ENCODE data around the gene BDKRB1. TPM values are rescaled to one million over a fixed set of nuclear protein-coding genes. Genes with fewer than 3 reads are reported as not detected.

Gene BDKRB1
- total RNA-seq, 1 donor from 2014 or later, result 0.40 TPM

GRCh38 chr14:96269359-96269710, 13.3 kb downstream of the BDKRB1 start:
- no peak for TF ChIP-seq CTCF (conservative IDR thresholded peaks at IDR 0.05; ENCODE audit: low read depth, low read length)
- DNase-seq (ENCODE audit: low read depth), result no peak
- no peak overlapping the region for H3K4me3 ChIP-seq (ENCODE audit: low read depth, low read length)

- DNase-seq (ENCODE audit: low read depth), result no peak
- H3K4me3 ChIP-seq (ENCODE audit: low read depth, low read length), result no peak overlapping the region
- TF ChIP-seq CTCF (conservative IDR thresholded peaks at IDR 0.05; ENCODE audit: low read depth, low read length), result no peak
Observed at GRCh38 chr14:96270565-96271420, 14.8 kb downstream of the BDKRB1 start.

GRCh38 chr14:96271421-96271762, 15.4 kb downstream of the BDKRB1 start:
- H3K4me3 ChIP-seq (ENCODE audit: low read depth, low read length), result no peak overlapping the region
- TF ChIP-seq CTCF (conservative IDR thresholded peaks at IDR 0.05; ENCODE audit: low read depth, low read length), result no peak
- DNase-seq (ENCODE audit: low read depth), result no peak

GRCh38 chr14:96272777-96273473, 16.9 kb downstream of the BDKRB1 start:
- no peak overlapping the region for H3K4me3 ChIP-seq (ENCODE audit: low read depth, low read length)
- no peak for DNase-seq (ENCODE audit: low read depth)
- TF ChIP-seq CTCF (conservative IDR thresholded peaks at IDR 0.05; ENCODE audit: low read depth, low read length), result no peak

- no peak for DNase-seq (ENCODE audit: low read depth)
- TF ChIP-seq CTCF (conservative IDR thresholded peaks at IDR 0.05; ENCODE audit: low read depth, low read length), result no peak
Observed at GRCh38 chr14:96273629-96274028, 17.6 kb downstream of the BDKRB1 start.

GRCh38 chr14:96274122-96274521, 18.1 kb downstream of the BDKRB1 start:
- no peak for DNase-seq (ENCODE audit: low read depth)
- no peak for TF ChIP-seq CTCF (conservative IDR thresholded peaks at IDR 0.05; ENCODE audit: low read depth, low read length)
- H3K4me3 ChIP-seq (ENCODE audit: low read depth, low read length), result no peak overlapping the region

More at GRCh38 chr14:96273629-96274028, 17.6 kb downstream of the BDKRB1 start:
- H3K4me3 ChIP-seq (ENCODE audit: low read depth, low read length), result no peak overlapping the region
